K562 (cell line): Measurements from ENCODE around the gene NRXN2. TPM values are rescaled to one million over a fixed set of nuclear protein-coding genes. Genes with fewer than 3 reads are reported as not detected.

Experiments used
- ARID4B ChIP-seq: sonication (generic); formaldehyde crosslinking; IDR thresholded peaks from 2 replicates; pipeline ENCODE4 v1.8.0; 2022; ENCODE audit warnings: mild to moderate bottlenecking, missing genetic modification reagents
- ELK1 ChIP-seq: sonication (generic); formaldehyde crosslinking; IDR thresholded peaks from 2 replicates; pipeline ENCODE4 v1.8.1; 2022; ENCODE audit warnings: missing genetic modification reagents
- ID3 ChIP-seq, 2 experiments: fragments of 250-450 bp in 1 of 2; fragments of 450-650 bp in 1 of 2; sonication (Bioruptor Pico) in 1 of 2; IDR thresholded peaks; 2 replicates each; pipeline versions ENCODE4 v1.6.1 to v1.8.0; 2016 to 2021; ENCODE audit warnings: mild to moderate bottlenecking in 2 of 2, moderate library complexity in 2 of 2, missing compliant biosample characterization in 1 of 2, missing genetic modification characterization in 1 of 2
- JUNB ChIP-seq: fragments of 450-650 bp; formaldehyde crosslinking; conservative IDR thresholded peaks from 2 replicates; pipeline ENCODE4 v1.4.0; 2020; ENCODE audit warnings: mild to moderate bottlenecking
- NFXL1 ChIP-seq: fragments of 450-650 bp; formaldehyde crosslinking; IDR thresholded peaks from 2 replicates; pipeline ENCODE4 v1.4.0; 2021; ENCODE audit warnings: mild to moderate bottlenecking
- PHB2 ChIP-seq: fragments of 450-650 bp; IDR thresholded peaks from 2 replicates; pipeline ENCODE4 v1.6.1; 2017; ENCODE audit warnings: low read depth
- RBBP5 ChIP-seq: fragments of 200-600 bp; sonication (generic); IDR thresholded peaks from 2 replicates; pipeline ENCODE4 v1.6.1; 2012; ENCODE audit warnings: borderline replicate concordance, mild to moderate bottlenecking, low read length, control low read depth, inconsistent platforms; ENCODE audit not compliant: insufficient read depth, poor library complexity, severe bottlenecking
- RBM34 ChIP-seq: fragments of 200-400 bp; formaldehyde crosslinking; IDR thresholded peaks from 2 replicates; pipeline ENCODE4 v1.6.1; 2018; ENCODE audit warnings: low read length, borderline replicate concordance; ENCODE audit not compliant: insufficient read depth
- TRIM25 ChIP-seq: fragments of 450-650 bp; IDR thresholded peaks from 2 replicates; pipeline ENCODE4 v1.7.0; 2016; ENCODE audit warnings: borderline replicate concordance
- ZMIZ1 ChIP-seq, 2 experiments: fragments of 150-350 bp in 1 of 2; IDR thresholded peaks; 2 replicates each; pipeline ENCODE4 v1.6.1; 2012 to 2016; ENCODE audit warnings: low read depth in 2 of 2, low read length in 2 of 2, mild to moderate bottlenecking in 1 of 2, moderate library complexity in 1 of 2
- ZNF655 ChIP-seq: fragments of 250-450 bp; sonication (Bioruptor Pico); IDR thresholded peaks from 2 replicates; pipeline ENCODE4 v1.5.0; 2021
- polyA plus RNA-seq, 8 experiments: library from polyadenylated mRNA; depleted of rRNA in 4 of 8; stranded (reverse) in 5 of 8; unstranded in 3 of 8; fragments of >200 nt; fragmentation: Nextera tagmentation in 2 of 8; fragmentation: Illumina TruSeq in 1 of 8; extraction: Ambion mirVana in 2 of 8; extraction: Trizol in 1 of 8; gene quantifications; 2 replicates each; pipeline versions ENCODE4 v1.2.1 to v1.2.3, GENCODE V29; 2011 to 2014; ENCODE audit warnings: inconsistent platforms in 1 of 8, missing spikeins in 1 of 8
- total RNA-seq, 7 experiments: library from RNA; depleted of rRNA in 6 of 7; stranded (reverse); fragments of >200 nt in 6 of 7; fragmentation: Illumina TruSeq in 2 of 7; extraction: Trizol in 2 of 7; gene quantifications; 2 replicates each; pipeline versions ENCODE4 v1.2.1 to v1.2.3, GENCODE V29; 2011 to 2021; ENCODE audit warnings: low replicate concordance in 1 of 7

The NRXN2 gene
- total and polyA plus RNA-seq, 9 of the 15 experiments (the other 6 are each of a cell fraction or from before 2014, with no cell fraction given) = 0.07 to 0.47 (median 0.15) TPM; not detected in 4

GRCh38 chr11:64583296-64584262 is 139.4 kb downstream of the NRXN2 start (continued):
- TF ChIP-seq ID3 (CRISPR knock-in tag; IDR thresholded peaks at IDR 0.05) (no peak), ID3 (tag; IDR thresholded peaks at IDR 0.05) (no peak), ZMIZ1 (IDR thresholded peaks at IDR 0.05; ENCODE audit: low read depth in 2 of 2, low read length in 2 of 2) (no peak), NFXL1 (CRISPR knock-in tag) (no peak), RBBP5 (no peak), ELK1 (no peak), ARID4B (CRISPR knock-in tag) (no peak), RBM34 (no peak), JUNB (CRISPR knock-in tag) (no peak), PHB2 (no peak), ZNF655 (CRISPR knock-in tag) (no peak), TRIM25 (no peak)
